Trophoblast cell (in vitro differentiated cells and primary cell): Measurements from ENCODE around the gene PKMYT1.

ENCODE experiments used
- DNase-seq, 2 donors: peaks; one replicate each; pipeline ENCODE4 v3.0.0-alpha.2; 2016
- H2AFZ ChIP-seq: 2 replicates; pipeline ENCODE4 v1.6.1; 2013; ENCODE audit warnings: low read length, moderate library complexity, mild to moderate bottlenecking; ENCODE audit not compliant: insufficient read depth, poor library complexity
- H2AK5ac ChIP-seq: 2 replicates; pipeline ENCODE4 v1.6.1; 2013; ENCODE audit warnings: mild to moderate bottlenecking, low read length
- H2BK120ac ChIP-seq: 2 replicates; pipeline ENCODE4 v1.6.1; 2013; ENCODE audit warnings: low read length, mild to moderate bottlenecking, moderate library complexity; ENCODE audit not compliant: insufficient read depth, poor library complexity
- H2BK12ac ChIP-seq: 2 replicates; pipeline ENCODE4 v1.6.1; 2013; ENCODE audit warnings: mild to moderate bottlenecking, low read length, moderate library complexity
- H2BK5ac ChIP-seq: 2 replicates; pipeline ENCODE4 v1.6.1; 2013; ENCODE audit warnings: low read length, low read depth, moderate library complexity, mild to moderate bottlenecking; ENCODE audit not compliant: poor library complexity
- H3K14ac ChIP-seq: 2 replicates; pipeline ENCODE4 v1.6.1; 2013; ENCODE audit warnings: mild to moderate bottlenecking, low read length
- H3K18ac ChIP-seq: 2 replicates; pipeline ENCODE4 v1.6.1; 2013; ENCODE audit warnings: mild to moderate bottlenecking, low read length
- H3K23ac ChIP-seq: 2 replicates; pipeline ENCODE4 v1.6.1; 2013; ENCODE audit warnings: low read length
- H3K27ac ChIP-seq: 2 replicates; pipeline ENCODE4 v1.5.1; 2013; ENCODE audit warnings: low read depth, mild to moderate bottlenecking, inconsistent platforms, low read length, moderate library complexity
- H3K27me3 ChIP-seq: 2 replicates; pipeline ENCODE4 v1.6.1; 2013; ENCODE audit warnings: inconsistent platforms, mild to moderate bottlenecking, low read length, moderate library complexity; ENCODE audit not compliant: insufficient read depth
- H3K36me3 ChIP-seq, 2 experiments: 1 replicate in 1 of 2; 2 replicates in 1 of 2; pipeline ENCODE4 v1.6.1; 2013; ENCODE audit warnings: low read length in 2 of 2, mild to moderate bottlenecking in 2 of 2, moderate library complexity in 1 of 2; ENCODE audit not compliant: insufficient read depth in 2 of 2, control insufficient read depth in 1 of 2
- H3K4ac ChIP-seq: 2 replicates; pipeline ENCODE4 v1.6.1; 2013; ENCODE audit warnings: low read depth, mild to moderate bottlenecking, low read length, moderate library complexity
- H3K4me1 ChIP-seq, 2 experiments: 1 replicate in 1 of 2; 2 replicates in 1 of 2; pipeline ENCODE4 v1.6.1; 2013; ENCODE audit warnings: low read length in 2 of 2, mild to moderate bottlenecking in 2 of 2, moderate library complexity in 1 of 2; ENCODE audit not compliant: insufficient read depth in 2 of 2, control insufficient read depth in 1 of 2
- H3K4me2 ChIP-seq: 2 replicates; pipeline ENCODE4 v1.6.1; 2013; ENCODE audit warnings: inconsistent platforms, mild to moderate bottlenecking, low read length, moderate library complexity
- H3K4me3 ChIP-seq: 2 replicates; pipeline ENCODE4 v1.5.1; 2013; ENCODE audit warnings: mild to moderate bottlenecking, low read depth, low read length, inconsistent platforms
- H3K79me1 ChIP-seq: one replicate; pipeline ENCODE4 v1.6.1; 2013; ENCODE audit warnings: low read length
- H3K79me2 ChIP-seq: 2 replicates; pipeline ENCODE4 v1.6.1; 2013; ENCODE audit warnings: low read length, mild to moderate bottlenecking; ENCODE audit not compliant: control insufficient read depth, insufficient read depth, poor library complexity
- H3K9ac ChIP-seq: 2 replicates; pipeline ENCODE4 v1.6.1; 2013; ENCODE audit warnings: mild to moderate bottlenecking, low read length
- H3K9me3 ChIP-seq: 2 replicates; pipeline ENCODE4 v1.6.1; 2013; ENCODE audit warnings: low read depth, mild to moderate bottlenecking, control low read depth, inconsistent platforms, low read length; ENCODE audit not compliant: insufficient read depth
- H4K12ac ChIP-seq: 2 replicates; pipeline ENCODE4 v1.6.1; 2013; ENCODE audit warnings: low read depth, mild to moderate bottlenecking, low read length, moderate library complexity
- H4K8ac ChIP-seq: 2 replicates; pipeline ENCODE4 v1.6.1; 2013; ENCODE audit warnings: low read depth, mild to moderate bottlenecking, low read length, moderate library complexity
- H4K91ac ChIP-seq: one replicate; pipeline ENCODE4 v1.6.1; 2013; ENCODE audit warnings: low read depth, mild to moderate bottlenecking, low read length, moderate library complexity
- WGBS: extraction: QIAGEN DNeasy Blood & Tissue Kit; methylation state at CpG from one replicate; pipeline ENCODE4 v1.1.7; 2013; ENCODE audit warnings: missing lambda C conversion rate; ENCODE audit not compliant: insufficient read length, insufficient coverage; ENCODE audit errors: extremely low coverage; 5-methylcytosine and 5-hydroxymethylcytosine counted together

Gene PKMYT1

DNA sequence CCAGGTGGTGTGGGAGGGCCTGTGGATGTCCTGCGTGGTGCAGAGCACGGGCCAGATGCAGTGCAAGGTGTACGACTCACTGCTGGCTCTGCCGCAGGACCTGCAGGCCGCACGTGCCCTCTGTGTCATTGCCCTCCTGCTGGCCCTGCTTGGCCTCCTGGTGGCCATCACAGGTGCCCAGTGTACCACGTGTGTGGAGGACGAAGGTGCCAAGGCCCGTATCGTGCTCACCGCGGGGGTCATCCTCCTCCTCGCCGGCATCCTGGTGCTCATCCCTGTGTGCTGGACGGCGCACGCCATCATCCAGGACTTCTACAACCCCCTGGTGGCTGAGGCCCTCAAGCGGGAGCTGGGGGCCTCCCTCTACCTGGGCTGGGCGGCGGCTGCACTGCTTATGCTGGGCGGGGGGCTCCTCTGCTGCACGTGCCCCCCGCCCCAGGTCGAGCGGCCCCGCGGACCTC is 33.3 kb upstream of the PKMYT1 start:
- no peaks in the 10 kb centered on the region for H3K27me3 ChIP-seq
- no CpG with 5 or more reads among the region's 27 CpGs for WGBS
- H3K27ac ChIP-seq, result no peak overlapping the region

GRCh38 chr16:3012828-3013420 is 32.7 kb upstream of the PKMYT1 start, which contains the start of gene CLDN9:
Gene CLDN9 (plus strand): TSS chr16:3012923. CDS start chr16:3013363, 440 bp downstream.
- Histone ChIP-seq H4K91ac (peak within 1 kb of the TSS; percentile 64), H3K79me2 (peaks cover 24% of the 10 kb centered on the region), H2AFZ (no peak within 1 kb of the TSS), H3K27ac (peak within 1 kb of the TSS; percentile 22), H3K9me3 (peaks cover 3% of the 10 kb centered on the region), H4K8ac (no peak within 1 kb of the TSS), H3K79me1 (peaks cover 47% of the 10 kb centered on the region), H3K4me3 (peak within 1 kb of the TSS; percentile 7), H3K14ac (peak within 1 kb of the TSS; percentile 49), H3K4me2 (peak within 1 kb of the TSS; percentile 24), H3K27me3 (no peaks in the 10 kb centered on the region), H2BK120ac (peak within 1 kb of the TSS; percentile 59), H3K36me3 (peaks cover 18 to 23% of the 10 kb centered on the region in 2 experiments), H3K18ac (peak within 1 kb of the TSS; percentile 52), H2AK5ac (peak within 1 kb of the TSS; percentile 55), H4K12ac (no peak within 1 kb of the TSS), H3K4me1 (peaks cover 42 to 65% of the 10 kb centered on the region in 2 experiments), H2BK12ac (peak within 1 kb of the TSS; percentile 84), H3K4ac (peak within 1 kb of the TSS; percentile 41), H3K23ac (no peak within 1 kb of the TSS), H2BK5ac (no peak within 1 kb of the TSS), H3K9ac (no peak within 1 kb of the TSS)
- WGBS, result no CpG with 5 or more reads among the region's 27 CpGs
- peak; percentile 38 to 57 for DNase-seq

More for the DNA sequence above, 33.3 kb upstream of the PKMYT1 start:
- Histone ChIP-seq H2BK5ac (no peak overlapping the region), H3K18ac (peak overlapping the region; percentile 17), H3K4me2 (no peak overlapping the region), H4K8ac (no peak overlapping the region), H3K4me1 (peaks cover 38 to 60% of the 10 kb centered on the region in 2 experiments), H3K4ac (no peak overlapping the region), H4K12ac (no peak overlapping the region), H4K91ac (no peak overlapping the region), H3K79me1 (peaks cover 42% of the 10 kb centered on the region), H2AK5ac (no peak overlapping the region), H3K9me3 (peaks cover 3% of the 10 kb centered on the region), H3K9ac (no peak overlapping the region), H3K23ac (no peak overlapping the region), H3K14ac (no peak overlapping the region), H3K4me3 (peak overlapping the region; percentile 7), H3K36me3 (peaks cover 18 to 23% of the 10 kb centered on the region in 2 experiments), H2AFZ (no peak overlapping the region), H2BK12ac (no peak overlapping the region), H2BK120ac (no peak overlapping the region), H3K79me2 (peaks cover 22% of the 10 kb centered on the region)
- DNase-seq, result no peak

- H2BK5ac ChIP-seq, result no peak overlapping the region
- no peak overlapping the region for H4K12ac ChIP-seq
- peaks cover 49 to 72% of the 10 kb centered on the region in 2 experiments for H3K4me1 ChIP-seq
- peak overlapping the region; percentile 29 for H2BK120ac ChIP-seq
- DNase-seq, result no peak
- H3K4ac ChIP-seq, result no peak overlapping the region
- peak overlapping the region; percentile 55 for H2AK5ac ChIP-seq
- H3K18ac ChIP-seq, result peak overlapping the region; percentile 42
- no peak overlapping the region for H3K23ac ChIP-seq
- H3K79me2 ChIP-seq, result peaks cover 20% of the 10 kb centered on the region
- H3K79me1 ChIP-seq, result peaks cover 45% of the 10 kb centered on the region
- peak overlapping the region; percentile 36 for H3K14ac ChIP-seq
- peaks cover 18 to 23% of the 10 kb centered on the region in 2 experiments for H3K36me3 ChIP-seq
- H2BK12ac ChIP-seq, result peak overlapping the region; percentile 55
- no peak overlapping the region for H3K4me3 ChIP-seq
- no peaks in the 10 kb centered on the region for H3K27me3 ChIP-seq
- H3K9ac ChIP-seq, result no peak overlapping the region
- H4K8ac ChIP-seq, result no peak overlapping the region
- WGBS, result no CpG with 5 or more reads among the region's 19 CpGs
- H2AFZ ChIP-seq, result no peak overlapping the region
- peak overlapping the region; percentile 64 for H4K91ac ChIP-seq
- peaks cover 3% of the 10 kb centered on the region for H3K9me3 ChIP-seq
- no peak overlapping the region for H3K27ac ChIP-seq
- peak overlapping the region; percentile 24 for H3K4me2 ChIP-seq
These were observed 32.0 kb upstream of the PKMYT1 start for GRCh38 chr16:3012246-3012645.

- H2BK12ac ChIP-seq, result peak overlapping the region; percentile 98
- peaks cover 9% of the 10 kb centered on the region for H3K79me2 ChIP-seq
- no peaks in the 10 kb centered on the region for H3K27me3 ChIP-seq
- H3K4me1 ChIP-seq, result peaks cover 56 to 76% of the 10 kb centered on the region in 2 experiments
- peaks cover 14 to 15% of the 10 kb centered on the region in 2 experiments for H3K36me3 ChIP-seq
- H3K4me2 ChIP-seq, result peak overlapping the region; percentile 51
- no peak overlapping the region for H3K9ac ChIP-seq
- no peak overlapping the region for H3K23ac ChIP-seq
- peak overlapping the region; percentile 84 for H2BK5ac ChIP-seq
- H4K8ac ChIP-seq, result peak overlapping the region; percentile 8
- H3K14ac ChIP-seq, result peak overlapping the region; percentile 71
- peak overlapping the region; percentile 94 for H3K27ac ChIP-seq
- WGBS, result no CpG with 5 or more reads among the region's 8 CpGs
- H2BK120ac ChIP-seq, result peak overlapping the region; percentile 77
- no peak overlapping the region for H2AFZ ChIP-seq
- H3K9me3 ChIP-seq, result no peaks in the 10 kb centered on the region
- H3K18ac ChIP-seq, result peak overlapping the region; percentile 55
- H3K79me1 ChIP-seq, result peaks cover 45% of the 10 kb centered on the region
- no peak overlapping the region for H3K4me3 ChIP-seq
- no peak overlapping the region for H4K12ac ChIP-seq
- peak overlapping the region; percentile 93 for H2AK5ac ChIP-seq
- peak overlapping the region; percentile 86 for H4K91ac ChIP-seq
- DNase-seq, result no peak
- peak overlapping the region; percentile 25 for H3K4ac ChIP-seq
These were observed 30.3 kb upstream of the PKMYT1 start for GRCh38 chr16:3010510-3010909.
